GM18873 (cell line): ENCODE data around the gene NMRK1.

Source experiments
- ATAC-seq: cut with Tn5 transposase; IDR thresholded peaks from one replicate; pipeline ENCODE4 v1.9.1; 2021; ENCODE audit warnings: mild to moderate bottlenecking, moderate library complexity, moderate number of reproducible peaks; ENCODE audit not compliant: unreplicated experiment, low FRiP score

Gene NMRK1

DNA sequence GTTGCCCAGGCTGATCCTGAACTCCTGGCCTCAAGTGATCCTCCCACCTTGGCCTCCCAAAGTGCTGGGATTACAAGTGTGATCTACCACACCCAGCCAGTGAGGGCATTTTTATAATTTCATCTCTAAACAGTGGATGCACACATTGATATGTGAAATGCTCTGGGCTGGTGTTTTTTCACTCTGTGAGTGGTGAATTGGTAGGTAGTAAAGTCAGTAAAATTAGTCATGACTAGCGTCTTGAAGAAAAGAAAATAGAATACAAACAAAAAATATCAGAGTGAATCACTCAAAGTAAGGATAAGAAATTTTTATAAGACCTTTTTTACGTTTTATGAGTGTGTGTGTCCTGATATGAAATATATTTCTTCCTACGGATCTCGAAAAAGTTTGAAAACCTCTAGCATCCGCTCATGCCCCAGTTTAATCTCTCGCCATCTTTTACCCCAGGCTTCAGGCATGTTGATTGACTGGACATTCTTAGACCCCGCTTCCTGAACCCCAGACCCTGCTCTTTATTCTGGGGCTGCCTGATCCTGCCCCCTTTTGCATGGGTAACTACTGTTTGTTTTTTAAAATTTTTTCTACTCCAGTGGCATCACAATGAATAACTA, 14.3 kb upstream of the NMRK1 start:
- ATAC-seq = no peak

DNA sequence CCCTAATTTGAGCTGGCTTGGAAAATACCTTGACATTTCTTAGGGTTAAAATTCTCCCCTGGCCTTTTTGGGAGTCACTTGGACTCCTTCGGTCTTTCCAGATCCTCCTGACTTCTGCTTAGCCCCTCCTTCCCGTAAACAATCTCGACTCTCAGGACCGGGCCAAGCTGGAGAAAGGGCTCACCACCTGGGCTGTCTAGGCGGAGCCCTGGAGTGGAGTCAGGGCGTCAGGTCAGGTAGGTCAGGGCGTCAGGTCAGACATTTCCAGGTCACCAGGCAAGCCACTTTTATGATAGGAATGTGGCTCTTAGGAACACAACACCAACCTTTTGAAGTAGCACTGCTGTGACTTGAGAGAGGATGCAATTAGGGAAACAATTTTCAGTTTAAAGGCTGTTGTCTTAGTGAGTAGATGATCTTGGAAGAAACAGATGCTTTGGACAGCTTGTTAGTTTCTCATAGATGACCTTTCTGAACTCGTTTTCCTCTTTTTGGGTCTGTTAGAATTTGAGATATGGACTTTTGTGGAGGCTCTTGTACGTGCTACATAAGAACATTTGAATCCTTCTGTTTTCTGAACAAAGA, 13.1 kb upstream of the NMRK1 start:
- no peak for ATAC-seq

DNA sequence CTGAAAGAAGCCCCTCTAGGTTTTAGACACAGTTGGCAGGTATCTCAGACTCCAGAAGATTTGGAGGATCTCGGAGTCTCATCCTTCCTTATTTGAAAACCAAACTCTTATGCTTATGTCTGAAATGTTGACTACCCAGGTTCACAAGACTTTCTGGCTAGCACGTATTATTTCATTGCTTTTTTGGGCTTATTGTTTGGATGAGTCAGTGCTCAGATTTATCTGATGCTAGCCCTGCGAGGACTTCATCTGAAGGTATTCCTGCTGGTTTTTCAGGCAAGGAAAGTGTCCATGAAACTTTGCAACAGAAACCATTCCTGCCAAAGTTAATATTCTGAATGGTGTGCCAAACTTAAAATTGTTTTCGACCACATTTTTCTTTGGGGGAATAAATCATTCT, 8.8 kb upstream of the NMRK1 start:
- ATAC-seq = no peak

DNA sequence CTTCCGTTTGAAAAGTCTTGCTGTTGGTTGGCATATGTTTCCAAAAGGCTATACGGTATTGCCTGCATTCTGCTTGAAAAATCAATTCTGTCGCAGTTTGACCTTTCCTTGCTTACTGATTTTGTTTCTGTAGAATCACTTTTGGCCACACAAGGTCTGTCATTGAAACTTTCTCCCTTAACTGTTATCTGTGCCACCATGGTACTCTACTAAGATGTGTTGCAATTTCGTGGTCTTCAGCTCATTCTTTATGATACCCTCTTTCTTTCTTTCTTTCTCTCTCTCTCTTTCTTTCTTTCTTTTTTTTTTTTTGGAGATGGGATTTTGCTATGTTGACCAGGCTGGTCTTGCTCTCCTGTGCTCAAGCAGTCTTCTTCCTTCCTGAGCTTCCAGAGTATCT, 4.8 kb upstream of the NMRK1 start:
- ATAC-seq = no peak

DNA sequence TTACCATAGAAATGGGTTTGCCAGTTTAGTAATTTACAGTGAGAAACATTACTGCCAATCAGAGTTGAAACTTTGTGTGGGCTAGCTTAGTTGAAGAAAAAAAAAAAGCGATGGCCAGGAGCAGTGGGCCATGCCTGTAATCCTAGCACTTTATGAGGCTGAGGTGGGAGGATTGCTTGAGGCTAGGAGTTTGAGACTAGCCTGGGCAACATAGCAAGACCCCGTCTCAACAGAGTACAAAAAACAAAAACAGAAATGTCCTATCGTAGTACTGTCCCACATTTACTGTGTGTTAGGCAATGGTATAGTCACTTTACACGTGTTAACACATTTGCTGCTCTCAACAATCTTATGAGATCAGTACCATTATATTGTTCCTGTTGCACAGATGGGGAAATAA, 2.6 kb upstream of the NMRK1 start:
- ATAC-seq = no peak

DNA sequence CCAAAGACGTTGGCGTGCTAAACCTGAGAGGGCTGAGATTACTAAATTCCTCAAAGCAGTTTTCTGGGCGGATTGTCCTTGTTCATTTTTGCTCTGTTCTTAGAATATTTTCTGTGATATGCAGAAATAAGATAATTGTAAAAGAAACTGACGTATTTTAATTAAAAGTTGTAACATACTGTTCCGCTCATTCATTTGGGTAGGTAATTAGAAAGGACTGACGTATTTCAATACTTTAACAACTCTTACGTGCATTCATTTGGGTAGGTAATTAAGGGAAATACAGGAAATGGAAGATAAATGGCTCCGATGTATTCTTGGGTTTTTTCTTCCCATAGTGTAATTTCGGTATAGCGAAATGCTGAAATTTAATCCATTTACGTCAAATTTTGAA, 1.4 kb upstream of the NMRK1 start:
- no peak for ATAC-seq

DNA sequence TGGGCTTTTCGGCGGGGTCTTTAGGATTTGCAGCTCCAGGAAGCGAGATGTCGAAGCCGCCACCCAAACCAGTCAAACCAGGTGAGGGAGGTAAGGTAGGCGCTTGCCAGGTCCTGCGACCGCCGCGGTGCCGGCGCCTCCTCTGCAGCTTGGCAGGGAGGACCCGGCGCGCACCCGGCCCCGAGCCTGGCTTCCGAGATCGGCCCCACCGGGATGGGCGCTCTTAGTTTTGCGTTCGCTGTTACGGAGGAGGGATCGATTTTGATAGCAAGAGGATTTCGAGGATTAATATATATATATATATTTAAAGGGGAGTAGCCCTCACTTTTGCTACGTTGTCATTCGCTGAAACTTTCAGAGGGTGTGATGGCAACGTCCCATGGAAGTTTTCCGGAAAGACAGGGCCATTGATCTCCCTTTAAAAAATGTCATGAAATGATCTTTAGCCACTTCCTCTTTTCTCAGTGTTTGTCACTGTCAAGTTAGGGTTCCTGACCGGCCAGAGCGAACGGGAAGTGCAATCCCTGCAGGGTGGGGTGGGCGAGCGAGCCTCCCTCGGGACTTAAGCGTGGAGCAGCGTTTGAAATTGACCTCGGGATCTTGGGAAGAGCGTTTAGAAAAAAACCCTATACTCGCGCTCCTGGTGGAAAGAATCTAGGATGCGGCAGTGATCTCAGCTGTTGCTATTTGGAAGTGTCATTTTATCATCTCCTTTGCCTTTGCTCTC, 854 bp upstream of the NMRK1 start:
- peak; percentile 43 for ATAC-seq

DNA sequence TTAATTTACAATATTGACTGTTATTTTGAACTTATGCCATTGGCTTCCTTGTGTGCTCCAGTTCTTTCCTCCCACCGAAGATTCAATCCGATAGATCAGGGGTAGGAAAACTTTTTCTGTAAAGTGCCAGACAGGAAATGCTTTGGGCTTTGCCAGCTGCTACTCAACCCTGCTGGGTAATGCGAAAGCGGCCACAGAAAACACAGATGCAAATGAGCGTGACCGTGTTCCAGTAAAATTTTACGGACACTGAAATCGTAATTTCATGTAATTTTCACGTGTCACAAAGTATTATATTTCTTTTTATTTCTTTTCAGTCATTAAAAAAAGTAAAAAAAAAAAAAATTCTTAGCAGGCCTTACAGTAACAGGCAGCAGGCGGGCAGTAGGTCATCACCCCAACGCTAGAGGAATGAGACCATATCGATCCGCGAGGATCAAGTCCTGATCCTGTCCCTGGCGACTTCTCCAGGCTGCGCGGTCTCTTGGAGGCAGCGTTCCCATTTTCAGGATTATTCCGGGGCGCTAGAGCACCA, 599 bp downstream of the NMRK1 start:
- ATAC-seq = peak; percentile 34

DNA sequence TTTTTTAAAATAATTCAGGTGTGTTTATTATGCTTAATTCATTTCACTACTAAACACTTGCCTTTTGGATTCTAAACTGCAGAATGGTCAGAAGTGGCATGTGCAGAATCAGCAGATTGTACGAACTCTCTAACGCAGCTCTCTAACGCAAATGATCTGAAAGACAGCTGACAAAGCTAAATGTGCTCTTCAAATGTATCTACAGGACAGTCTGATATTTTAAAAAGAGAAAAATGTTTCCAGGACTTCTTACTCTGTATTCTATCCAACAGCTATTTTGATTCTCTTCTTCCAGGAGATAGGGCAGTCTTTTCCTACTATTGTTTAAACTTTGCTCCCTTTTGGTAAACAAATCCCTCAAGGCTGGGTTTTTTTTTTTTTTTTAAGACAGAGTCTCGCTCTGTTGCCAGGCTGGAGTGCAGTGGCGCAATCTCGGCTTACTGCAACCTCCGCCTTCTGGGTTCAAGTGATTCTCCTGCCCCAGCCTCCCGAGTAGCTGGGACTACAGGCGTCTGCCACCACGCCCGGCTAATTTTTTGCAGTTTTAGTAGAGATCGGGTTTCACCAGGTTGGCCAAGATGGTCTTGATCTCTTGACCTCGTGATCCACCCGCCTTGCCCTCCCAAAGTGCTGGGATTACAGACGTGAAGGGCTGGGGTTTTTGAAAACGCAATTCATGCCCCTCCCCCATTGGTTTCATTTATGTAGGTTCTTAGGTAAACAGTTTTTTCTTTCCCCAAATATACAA, 1.2 kb downstream of the NMRK1 start:
- no peak for ATAC-seq

GRCh38 chr9:75085640-75086039, 2.3 kb downstream of the NMRK1 start:
- no peak for ATAC-seq

DNA sequence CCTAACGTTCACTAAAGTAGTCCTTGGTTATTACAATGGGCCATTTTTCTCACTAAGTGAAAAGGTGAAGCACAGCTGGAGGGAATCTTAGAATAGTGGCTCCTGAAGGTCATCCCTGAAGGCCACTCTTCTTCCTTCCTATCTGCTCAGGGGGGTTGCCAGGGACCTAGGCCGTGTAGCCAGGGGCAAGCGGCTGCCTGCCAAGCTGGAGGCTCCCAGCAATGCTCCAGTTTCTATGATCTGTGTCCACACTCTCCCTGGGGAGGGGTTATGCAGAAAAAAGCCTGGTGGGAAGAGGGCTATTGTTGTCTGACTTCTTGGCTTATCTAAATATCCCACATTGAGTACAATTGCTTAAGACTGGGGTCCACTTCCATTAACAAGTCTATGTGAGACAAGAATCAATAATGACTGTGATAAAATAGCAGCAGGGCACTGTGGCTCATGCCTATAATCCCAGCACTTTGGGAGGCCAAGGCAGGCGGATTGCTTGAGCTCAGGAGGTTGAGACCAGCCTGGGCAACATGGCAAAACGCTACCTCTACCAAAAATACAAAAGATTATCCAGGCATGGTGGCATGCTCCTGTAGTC, 3.8 kb downstream of the NMRK1 start:
- no peak for ATAC-seq

DNA sequence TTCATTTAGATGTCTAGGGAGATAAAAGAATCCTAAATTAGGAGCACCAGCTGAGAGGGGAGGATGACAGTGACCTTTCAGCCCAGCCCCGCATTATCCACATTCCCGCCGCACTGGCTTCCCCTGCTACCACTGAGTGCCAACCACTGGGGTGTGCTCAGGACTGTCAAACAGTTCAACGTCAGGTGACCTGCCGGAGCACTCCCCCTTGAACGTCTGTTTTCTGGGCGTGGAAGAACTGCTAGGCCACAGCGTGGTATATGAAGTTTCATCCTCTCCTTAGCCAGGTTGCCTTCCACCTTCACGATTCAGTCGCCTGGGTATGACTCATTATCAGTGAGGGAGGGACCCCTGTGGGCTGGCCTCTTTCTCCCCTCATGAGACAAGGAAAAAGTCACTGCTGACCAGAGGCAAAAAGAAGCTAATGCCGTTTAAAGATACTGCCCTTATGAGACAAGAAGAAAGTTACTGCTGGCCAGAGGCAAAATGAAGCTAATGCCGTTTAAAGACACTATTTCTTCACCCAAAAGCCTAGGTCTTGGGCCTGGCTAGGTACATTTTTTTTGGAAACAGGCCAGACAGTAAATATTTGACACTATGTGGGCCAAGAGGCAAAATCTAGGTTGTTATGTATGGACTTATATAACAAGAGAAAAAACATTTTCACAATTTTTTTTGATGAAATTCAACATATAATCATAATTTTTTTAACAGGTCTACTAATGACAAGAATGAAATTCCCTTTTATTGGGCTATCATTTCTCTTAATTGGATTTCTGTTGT, 4.6 kb downstream of the NMRK1 start:
- ATAC-seq = no peak

DNA sequence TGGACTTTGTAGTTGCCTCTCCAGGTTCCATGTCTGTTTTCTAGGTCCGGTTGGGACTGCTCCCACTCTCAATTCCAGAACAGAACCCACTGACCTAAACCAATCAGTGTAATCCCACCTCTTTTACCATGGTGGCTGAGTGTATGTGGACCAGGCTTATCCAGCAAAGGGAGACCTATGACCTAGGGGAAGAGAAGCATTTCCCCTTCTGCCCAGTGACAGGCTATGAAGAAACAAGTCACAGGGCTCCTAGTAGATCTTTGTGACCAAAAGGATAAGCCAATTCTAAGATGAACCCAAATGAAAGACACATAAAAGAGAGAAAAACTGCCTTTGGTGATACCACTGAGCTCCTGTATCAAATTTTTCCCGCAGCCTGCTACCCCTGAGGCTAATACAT, 6.3 kb downstream of the NMRK1 start:
- no peak for ATAC-seq

DNA sequence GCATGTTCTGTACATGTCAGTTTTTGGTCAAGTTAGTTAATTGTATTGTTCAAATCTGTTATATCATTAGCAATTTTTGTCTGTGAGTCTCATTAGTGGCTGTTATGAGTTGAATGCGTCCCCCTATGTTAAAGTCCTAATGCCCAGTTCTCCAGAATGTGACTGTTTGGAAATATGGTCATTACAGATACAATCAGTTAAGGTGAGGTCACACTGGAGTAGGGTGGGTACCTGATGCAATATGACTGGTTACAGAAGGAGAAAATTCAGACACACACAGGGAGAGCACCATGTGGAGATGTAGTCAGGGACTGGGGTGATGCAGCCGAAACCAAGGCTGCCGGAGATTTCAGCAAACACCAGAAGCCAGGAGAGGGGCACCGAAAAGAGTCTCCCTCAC, 15.1 kb downstream of the NMRK1 start:
- ATAC-seq = no peak

- no peak for ATAC-seq
These were observed 16.3 kb downstream of the NMRK1 start for GRCh38 chr9:75071530-75072122.

- no peak for ATAC-seq
These were observed 18.8 kb downstream of the NMRK1 start for GRCh38 chr9:75069171-75069570.

GRCh38 chr9:75067894-75068293, 20.1 kb downstream of the NMRK1 start:
- no peak for ATAC-seq

GRCh38 chr9:75065510-75065909, 22.4 kb downstream of the NMRK1 start:
- ATAC-seq = no peak

GRCh38 chr9:75064307-75065025, 23.5 kb downstream of the NMRK1 start:
- ATAC-seq = no peak
